Islet of Langerhans (tissue), 1 donor: ENCODE data around the gene SLC16A3.
"Not testable (repeated sequence)": the region's sequence is repeated elsewhere in the genome, so short reads cannot be mapped to it uniquely, and the experiment has no call there.

ENCODE experiments used
- FAIRE-seq: peaks from one replicate; lab custom pipeline; 2011; peaks lifted over from hg19 to GRCh38; lab: Jason Lieb, UNC

The SLC16A3 gene

DNA sequence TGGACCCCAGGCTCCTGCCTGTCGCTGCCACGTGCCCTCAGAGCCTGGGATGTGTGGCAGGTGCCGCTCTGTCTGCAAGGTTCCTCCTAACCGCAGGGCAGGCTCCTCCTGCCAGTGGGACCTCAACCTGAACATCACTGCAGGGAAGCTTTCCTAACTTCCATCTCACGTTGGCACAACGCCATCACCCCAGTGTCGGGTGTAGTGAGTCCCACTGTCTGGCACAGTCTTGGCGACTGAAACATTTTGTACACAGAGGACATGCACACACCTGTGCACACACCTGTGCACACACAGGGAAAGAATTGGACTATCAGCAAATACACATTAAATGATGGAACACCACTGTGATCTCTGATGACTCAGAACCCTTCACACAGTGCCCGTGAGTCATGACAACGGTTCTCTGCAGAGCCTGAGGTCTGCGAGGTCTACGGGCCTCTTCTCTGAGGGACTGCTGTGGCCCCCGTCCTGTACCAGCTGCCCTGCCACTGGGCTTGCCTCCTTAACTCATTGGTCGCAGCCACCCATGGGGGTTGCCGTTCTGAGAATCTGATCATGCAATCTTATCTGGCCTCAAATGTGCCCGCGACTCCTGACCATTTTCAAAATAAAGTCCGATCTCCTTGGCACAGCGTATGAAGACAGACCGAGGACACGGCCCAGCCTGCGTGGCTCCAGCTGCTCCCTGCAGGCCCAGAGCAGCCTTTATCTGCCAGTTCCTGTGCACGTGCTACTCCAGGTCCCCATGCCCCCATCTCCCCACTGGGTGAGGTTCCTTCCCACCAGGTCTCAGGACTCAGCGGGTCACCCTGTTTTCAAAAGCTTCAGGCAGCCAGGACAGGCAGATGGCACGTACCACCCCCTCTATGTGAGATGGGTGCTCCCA, 23.8 kb upstream of the SLC16A3 start:
- no peak for FAIRE-seq

DNA sequence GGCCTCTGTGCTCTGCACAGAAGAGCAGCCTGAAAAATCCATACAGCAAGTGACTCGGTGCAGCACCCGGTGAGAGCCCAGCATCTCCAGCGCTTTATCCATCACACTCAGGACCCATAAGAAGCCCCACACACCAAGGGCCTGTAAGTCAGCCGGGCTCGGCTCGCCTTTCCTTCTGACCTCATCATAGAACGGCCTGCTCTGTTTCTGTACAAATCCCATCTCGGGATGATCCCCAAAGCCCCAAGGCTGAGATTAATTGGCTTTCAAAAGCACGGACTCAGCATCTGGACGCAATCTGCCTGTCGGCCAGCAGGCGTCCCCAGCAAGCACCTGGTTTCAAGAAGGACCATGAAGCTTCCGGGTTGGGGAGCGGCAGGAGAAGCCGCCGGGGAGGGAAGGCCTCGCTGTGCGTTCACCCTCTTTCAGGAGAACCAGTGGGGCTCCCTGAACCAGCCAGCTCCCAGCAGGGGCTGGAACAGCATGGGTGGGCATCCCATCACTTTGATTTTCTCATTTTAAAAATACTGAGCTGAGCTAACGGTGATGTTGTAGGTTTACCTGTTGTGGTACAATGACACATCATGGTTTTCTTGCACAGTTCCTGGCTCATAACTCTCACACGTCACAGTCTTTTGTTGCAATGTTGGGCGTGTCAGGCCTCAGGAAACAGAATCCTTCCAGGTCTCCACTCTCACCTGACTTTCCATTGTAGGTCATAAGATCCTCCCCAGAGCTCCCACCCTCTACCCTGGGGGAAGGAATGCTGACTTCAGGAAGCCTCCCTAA, 22.9 kb upstream of the SLC16A3 start:
- no peak for FAIRE-seq

DNA sequence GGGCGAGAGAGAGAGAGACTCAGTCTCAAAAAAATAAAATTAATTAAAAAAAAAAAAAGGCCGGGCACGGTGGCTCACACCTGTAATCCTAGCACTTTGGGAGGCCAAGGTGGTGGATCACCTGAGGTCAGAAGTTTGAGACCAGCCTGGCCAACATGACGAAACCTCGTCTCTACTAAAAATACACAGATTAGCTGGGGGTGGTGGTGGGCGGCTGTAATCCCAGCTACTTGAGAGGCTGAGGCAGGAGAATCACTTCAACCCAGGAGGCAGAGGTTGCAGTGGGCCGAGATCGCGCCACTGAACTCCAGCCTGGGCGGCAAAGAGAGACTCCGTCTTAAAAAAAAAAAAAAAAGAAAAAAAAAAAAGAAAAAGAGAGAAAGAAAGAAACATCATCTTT, 18.2 kb upstream of the SLC16A3 start:
- FAIRE-seq = not testable (repeated sequence)

- no peak for FAIRE-seq
These were observed 16.3 kb upstream of the SLC16A3 start, which contains the start of gene CCDC57 for GRCh38 chr17:82212331-82213250. Gene CCDC57 (minus strand): TSS chr17:82212842. CDS start chr17:82201944, 10,898 bp downstream.

DNA sequence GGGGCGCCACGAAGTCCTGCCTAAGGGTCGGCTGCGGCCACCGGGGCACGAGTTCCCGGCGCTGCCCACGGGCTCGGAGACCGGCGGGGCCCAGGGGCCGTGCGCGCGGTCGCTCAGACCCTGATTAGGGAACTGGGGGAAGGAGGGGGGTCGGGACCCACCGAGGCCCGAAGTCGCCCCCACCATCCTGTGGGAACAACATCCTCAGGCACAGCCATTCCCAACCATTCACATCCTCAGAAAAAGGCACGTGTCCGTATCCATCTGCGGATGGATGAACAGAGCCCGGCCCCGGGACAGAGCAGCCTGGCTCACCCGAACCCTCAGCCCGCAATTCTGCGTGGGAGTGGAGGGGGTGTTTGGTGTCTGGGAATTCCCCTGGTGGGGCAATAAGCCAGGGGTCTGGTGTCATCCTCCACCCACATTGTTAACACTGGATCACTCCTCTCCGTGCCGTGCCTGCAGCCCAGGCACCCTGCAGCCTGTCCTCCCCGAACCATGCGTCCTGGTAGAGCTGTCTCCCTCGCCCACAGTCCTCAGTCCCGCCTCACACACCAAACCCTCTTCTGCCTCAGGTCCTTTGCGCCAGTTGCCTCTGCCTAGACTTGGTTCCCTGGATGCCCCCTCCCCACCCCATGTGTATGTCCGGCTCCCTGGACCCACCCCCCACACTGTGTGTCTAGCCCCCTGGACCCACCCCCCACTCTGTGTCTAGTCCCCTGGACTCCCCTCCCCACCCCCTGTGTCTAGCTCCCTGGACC, 15.4 kb upstream of the SLC16A3 start:
- FAIRE-seq = no peak

DNA sequence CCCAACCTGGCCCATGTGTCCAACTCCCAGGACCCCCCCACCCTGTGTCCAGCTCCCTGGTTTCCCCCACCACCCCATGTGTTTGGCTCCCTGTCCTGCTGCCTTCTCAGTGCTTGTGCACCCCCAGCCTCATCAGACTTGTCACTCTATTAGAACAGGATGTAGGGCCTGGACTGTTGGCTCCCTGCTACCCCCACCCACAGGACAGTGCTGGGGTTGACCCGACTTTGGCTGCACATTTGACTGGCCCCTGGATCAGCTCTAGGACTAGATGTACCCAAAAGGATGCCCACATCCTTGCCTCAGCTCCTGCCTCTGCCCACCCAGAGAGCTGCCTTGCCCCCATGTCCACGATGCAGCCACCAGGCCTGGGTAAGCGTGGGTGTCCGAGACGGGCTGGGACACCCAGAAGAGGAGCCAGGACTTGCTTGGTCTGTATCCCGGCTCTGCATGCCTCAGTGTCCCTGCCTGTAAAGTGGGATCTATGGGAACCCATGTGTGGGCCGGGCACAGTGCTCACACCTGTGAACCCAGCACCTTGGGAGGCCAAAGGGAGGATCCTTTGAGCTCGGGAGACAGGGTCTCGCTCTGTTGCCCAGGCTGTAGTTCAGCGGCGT, 14.7 kb upstream of the SLC16A3 start:
- FAIRE-seq = no peak

GRCh38 chr17:82215095-82215971, 13.5 kb upstream of the SLC16A3 start:
- no peak for FAIRE-seq

- FAIRE-seq = no peak
These were observed 12.9 kb upstream of the SLC16A3 start for GRCh38 chr17:82215972-82216300.

GRCh38 chr17:82216301-82217119, 12.3 kb upstream of the SLC16A3 start:
- FAIRE-seq = no peak

GRCh38 chr17:82217120-82217529, 11.7 kb upstream of the SLC16A3 start:
- FAIRE-seq = no peak

DNA sequence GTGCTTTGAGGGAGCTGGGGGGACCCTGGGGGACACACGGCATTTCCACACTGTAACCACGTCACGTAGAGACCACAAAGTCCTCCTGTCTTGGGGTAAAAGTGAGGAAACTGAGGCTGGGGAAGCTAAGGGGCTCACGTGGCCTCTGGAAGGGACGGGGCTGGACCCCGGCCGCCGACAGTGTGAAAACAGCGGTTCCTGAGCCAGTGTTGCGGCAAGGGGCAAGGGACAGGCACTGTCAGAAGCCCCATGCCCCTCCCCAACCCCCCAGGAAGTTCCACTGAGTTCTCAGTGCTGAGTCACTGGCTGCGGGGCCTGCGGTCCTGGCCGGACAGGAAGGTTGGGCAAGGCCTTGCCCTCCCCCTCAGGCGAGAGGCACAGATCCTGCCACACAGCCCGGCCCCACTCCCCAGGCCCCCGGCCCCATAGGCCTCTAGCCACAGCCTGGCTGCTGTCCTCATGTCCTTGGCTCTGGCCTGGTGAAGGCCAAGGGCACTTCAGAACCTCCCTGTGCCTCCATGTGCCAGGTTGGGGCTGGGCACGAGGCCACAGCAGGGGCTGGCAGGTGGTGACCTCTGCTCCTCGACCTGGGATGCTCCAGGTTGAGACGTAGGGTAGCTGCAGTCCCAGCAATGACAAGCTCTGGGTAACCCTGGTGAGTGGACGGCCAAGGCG, 11.2 kb upstream of the SLC16A3 start:
- no peak for FAIRE-seq

DNA sequence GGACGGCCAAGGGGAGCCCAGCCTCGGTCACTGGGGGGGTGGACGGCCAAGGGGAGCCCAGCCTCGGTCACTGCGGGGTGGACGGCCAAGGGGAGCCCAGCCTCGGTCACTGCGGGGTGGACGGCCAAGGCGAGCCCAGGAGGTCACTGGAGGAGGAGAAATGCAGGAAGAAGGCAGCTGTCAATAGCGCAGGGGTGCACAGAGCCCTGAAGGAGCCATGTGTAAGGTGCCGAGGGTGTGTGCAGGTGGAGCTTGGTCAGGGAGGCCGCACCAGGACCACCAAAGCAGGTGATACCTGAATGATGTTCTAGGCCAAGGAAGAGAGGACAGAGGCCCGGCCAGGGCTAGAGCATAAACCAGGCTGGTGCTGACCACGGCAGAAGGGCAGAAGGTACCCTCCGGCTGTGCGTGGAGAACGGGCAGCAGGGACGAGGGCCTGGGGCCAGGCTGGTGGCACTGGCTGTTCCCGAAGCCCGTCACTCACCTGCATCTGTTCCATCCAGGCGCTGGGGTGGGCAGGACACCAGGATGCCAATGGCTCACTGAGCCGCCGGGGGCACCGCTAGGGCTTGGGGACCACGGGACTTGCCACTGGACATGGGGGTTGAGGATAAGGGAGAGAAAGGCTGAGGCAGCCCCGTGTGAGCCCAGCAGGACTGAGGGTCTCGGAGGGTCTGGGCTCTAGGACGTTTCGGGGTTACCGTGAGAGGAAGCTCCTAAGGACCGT, 10.3 kb upstream of the SLC16A3 start:
- no peak for FAIRE-seq

DNA sequence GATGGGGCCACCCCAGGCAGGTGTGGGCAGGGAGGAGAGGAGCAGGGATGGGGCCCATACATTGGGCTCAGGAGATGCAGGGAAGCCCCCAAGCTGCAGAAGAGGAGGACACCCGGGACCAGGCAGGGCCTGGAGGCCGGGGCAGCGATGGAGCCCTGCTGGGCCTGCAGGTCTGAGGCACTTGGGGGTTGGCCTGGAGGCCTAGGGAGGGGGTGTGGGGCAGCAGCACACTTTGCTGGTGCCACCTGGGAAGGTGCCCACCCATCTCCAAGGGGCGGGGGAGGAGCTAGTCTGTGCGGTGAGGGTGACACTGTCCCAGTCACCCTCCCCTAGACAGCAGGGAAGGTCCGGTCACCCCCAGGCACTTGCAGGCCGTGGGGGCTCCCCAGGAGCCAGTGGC, 9.8 kb upstream of the SLC16A3 start:
- FAIRE-seq = no peak

GRCh38 chr17:82219753-82220709, 8.8 kb upstream of the SLC16A3 start:
- no peak for FAIRE-seq

- FAIRE-seq = no peak
These were observed 7.4 kb upstream of the SLC16A3 start for GRCh38 chr17:82221341-82221902.

GRCh38 chr17:82222816-82223215, 6.0 kb upstream of the SLC16A3 start:
- no peak for FAIRE-seq
